OCI-LY7 (cell line): ENCODE measurements around the gene MGMT.

Source experiments
- EZH2phosphoT487 ChIP-seq: fragments of 200-600 bp; sonication (generic); IDR thresholded peaks from 2 replicates; pipeline ENCODE4 v1.6.1; 2018; ENCODE audit warnings: low read depth, borderline replicate concordance, mild to moderate bottlenecking, mixed run types, antibody characterized with exemption, low read length, moderate library complexity, mixed read lengths
- TF ChIP-seq, protein P1 (sequence below): fragments of 200-600 bp; sonication (generic); conservative IDR thresholded peaks from 2 replicates; pipeline ENCODE4 v1.5.1; 2014; ENCODE audit warnings: mild to moderate bottlenecking, antibody characterized with exemption, low read length, moderate library complexity, mixed read lengths

- TF ChIP-seq EZH2phosphoT487, result no peak
- TF ChIP-seq, protein P1, sequence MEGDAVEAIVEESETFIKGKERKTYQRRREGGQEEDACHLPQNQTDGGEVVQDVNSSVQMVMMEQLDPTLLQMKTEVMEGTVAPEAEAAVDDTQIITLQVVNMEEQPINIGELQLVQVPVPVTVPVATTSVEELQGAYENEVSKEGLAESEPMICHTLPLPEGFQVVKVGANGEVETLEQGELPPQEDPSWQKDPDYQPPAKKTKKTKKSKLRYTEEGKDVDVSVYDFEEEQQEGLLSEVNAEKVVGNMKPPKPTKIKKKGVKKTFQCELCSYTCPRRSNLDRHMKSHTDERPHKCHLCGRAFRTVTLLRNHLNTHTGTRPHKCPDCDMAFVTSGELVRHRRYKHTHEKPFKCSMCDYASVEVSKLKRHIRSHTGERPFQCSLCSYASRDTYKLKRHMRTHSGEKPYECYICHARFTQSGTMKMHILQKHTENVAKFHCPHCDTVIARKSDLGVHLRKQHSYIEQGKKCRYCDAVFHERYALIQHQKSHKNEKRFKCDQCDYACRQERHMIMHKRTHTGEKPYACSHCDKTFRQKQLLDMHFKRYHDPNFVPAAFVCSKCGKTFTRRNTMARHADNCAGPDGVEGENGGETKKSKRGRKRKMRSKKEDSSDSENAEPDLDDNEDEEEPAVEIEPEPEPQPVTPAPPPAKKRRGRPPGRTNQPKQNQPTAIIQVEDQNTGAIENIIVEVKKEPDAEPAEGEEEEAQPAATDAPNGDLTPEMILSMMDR, result no peak
Observed at GRCh38 chr10:129440722-129441316, 26.2 kb upstream of the MGMT start.
